H1 (cell line): ENCODE measurements around the gene TNNI2. TPM values are rescaled to one million over a fixed set of nuclear protein-coding genes. Genes with fewer than 3 reads are reported as not detected.

ENCODE experiments used
- CTCF ChIA-PET: fragments of 300-600 bp; sonication (Branson Sonifier 250); formaldehyde crosslinking; loops from one replicate; lab custom pipeline; 2021; ENCODE audit not compliant: partially characterized antibody; lab: Charles Lee
- POLR2A ChIA-PET: fragments of 300-600 bp; sonication (Branson Sonifier 250); formaldehyde crosslinking; loops from one replicate; lab custom pipeline; 2021; ENCODE audit warnings: inconsistent platforms; ENCODE audit not compliant: partially characterized antibody; lab: Charles Lee
- DNase-seq, 2 experiments: peaks; one replicate each; pipeline versions ENCODE4 v3.0.0 to v3.0.0-alpha.2; 2010 to 2022; ENCODE audit warnings: low spot score in 2 of 2, low read depth in 1 of 2, mixed read lengths in 1 of 2
- FAIRE-seq: peaks from 2 replicates; lab custom pipeline; 2011; peaks lifted over from hg19 to GRCh38; lab: Jason Lieb, UNC
- H2AFZ ChIP-seq: 2 replicates; pipeline ENCODE4 v1.8.1; 2012; ENCODE audit warnings: low read length, inconsistent platforms
- H2AK5ac ChIP-seq: 2 replicates; pipeline ENCODE4 v1.6.1; 2013; ENCODE audit warnings: low read depth, low read length
- H2BK120ac ChIP-seq: replicated peaks from 2 replicates; pipeline ENCODE3; 2013; ENCODE audit warnings: low read depth, low read length, inconsistent platforms
- H2BK12ac ChIP-seq: 2 replicates; pipeline ENCODE4 v1.6.1; 2013; ENCODE audit warnings: low read depth, low read length
- H2BK15ac ChIP-seq: 2 replicates; pipeline ENCODE4 v1.6.1; 2013; ENCODE audit warnings: low read length
- H2BK20ac ChIP-seq: 2 replicates; pipeline ENCODE4 v1.6.1; 2013; ENCODE audit warnings: low read length
- H2BK5ac ChIP-seq: 2 replicates; pipeline ENCODE4 v1.6.1; 2013; ENCODE audit warnings: low read depth, low read length
- H3K14ac ChIP-seq: 2 replicates; pipeline ENCODE4 v1.6.1; 2013; ENCODE audit warnings: inconsistent platforms; ENCODE audit not compliant: insufficient read length
- H3K18ac ChIP-seq: 2 replicates; pipeline ENCODE4 v1.6.1; 2013; ENCODE audit warnings: low read length; ENCODE audit errors: extremely low read depth
- H3K23ac ChIP-seq: 2 replicates; pipeline ENCODE4 v1.6.1; 2013; ENCODE audit warnings: inconsistent platforms; ENCODE audit not compliant: insufficient read length
- H3K23me2 ChIP-seq: 2 replicates; pipeline ENCODE4 v1.6.1; 2013; ENCODE audit warnings: low read depth, low read length
- H3K27ac ChIP-seq: 2 replicates; pipeline ENCODE4 v1.6.1; 2011; ENCODE audit warnings: low read depth, low read length, inconsistent platforms
- H3K27me3 ChIP-seq, 4 experiments: replicated peaks in 1 of 4; 1 replicate in 1 of 4; 2 replicates in 3 of 4; pipeline versions ENCODE4 v1.6.1 to v1.8.1; 2011 to 2013; ENCODE audit warnings: low read length in 3 of 4, mild to moderate bottlenecking in 3 of 4, inconsistent platforms in 2 of 4, mixed read lengths in 2 of 4, moderate library complexity in 1 of 4; ENCODE audit not compliant: control insufficient read depth in 3 of 4, insufficient read depth in 3 of 4; ENCODE audit errors: extremely low read depth in 1 of 4
- H3K36me3 ChIP-seq, 4 experiments: 2 replicates each; pipeline versions ENCODE4 v1.6.1 to v1.8.1; 2011 to 2013; ENCODE audit warnings: mild to moderate bottlenecking in 4 of 4, low read length in 3 of 4, moderate library complexity in 2 of 4, control low read depth in 1 of 4, inconsistent platforms in 1 of 4; ENCODE audit not compliant: insufficient read depth in 4 of 4, control insufficient read depth in 2 of 4
- H3K4ac ChIP-seq: replicated peaks from 2 replicates; pipeline ENCODE3; 2013; ENCODE audit warnings: low read length, low read depth, mixed read lengths, inconsistent platforms; ENCODE audit not compliant: insufficient read length
- H3K4me1 ChIP-seq, 4 experiments: replicated peaks in 1 of 4; 1 replicate in 1 of 4; 2 replicates in 3 of 4; pipeline versions ENCODE4 v1.6.1 to v1.8.1; 2011 to 2013; ENCODE audit warnings: low read length in 3 of 4, inconsistent platforms in 2 of 4, mixed read lengths in 1 of 4; ENCODE audit not compliant: insufficient read depth in 4 of 4, control insufficient read depth in 3 of 4
- H3K4me2 ChIP-seq, 2 experiments: 2 replicates each; pipeline versions ENCODE4 v1.6.1 to v1.8.1; 2011 to 2013; ENCODE audit warnings: low read depth in 2 of 2, low read length in 2 of 2, control low read depth in 1 of 2, inconsistent platforms in 1 of 2, mild to moderate bottlenecking in 1 of 2; ENCODE audit not compliant: insufficient read depth in 1 of 2
- H3K4me3 ChIP-seq, 4 experiments: fragments of 200-600, 300-600 bp in 1 of 4; sonication (generic), shearing (Covaris generic), sonication (Bioruptor Twin) in 1 of 4; 2 replicates each; pipeline versions ENCODE4 v1.5.1 to v1.8.1; 2011 to 2016; ENCODE audit warnings: low read length in 4 of 4, low read depth in 3 of 4, control low read depth in 2 of 4, inconsistent platforms in 2 of 4, mild to moderate bottlenecking in 2 of 4, mixed read lengths in 1 of 4, moderate library complexity in 1 of 4; ENCODE audit not compliant: insufficient read depth in 2 of 4; ENCODE audit errors: extremely low read depth in 1 of 4
- H3K56ac ChIP-seq: replicated peaks from 2 replicates; pipeline ENCODE3; 2013; ENCODE audit warnings: low read depth, mild to moderate bottlenecking, mixed read lengths, low read length, inconsistent platforms; ENCODE audit not compliant: insufficient read length
- H3K79me1 ChIP-seq: 2 replicates; pipeline ENCODE4 v1.6.1; 2013; ENCODE audit warnings: low read depth, low read length, control low read depth
- H3K79me2 ChIP-seq, 2 experiments: 2 replicates each; pipeline versions ENCODE4 v1.6.1 to v1.8.1; 2012 to 2013; ENCODE audit warnings: low read length in 2 of 2, mild to moderate bottlenecking in 2 of 2, inconsistent platforms in 1 of 2; ENCODE audit not compliant: insufficient read depth in 2 of 2, control insufficient read depth in 1 of 2
- H3K9ac ChIP-seq, 4 experiments: replicated peaks in 1 of 4; 1 replicate in 1 of 4; 2 replicates in 3 of 4; pipeline versions ENCODE4 v1.6.1 to v1.8.1; 2011 to 2013; ENCODE audit warnings: low read depth in 3 of 4, low read length in 3 of 4, control low read depth in 2 of 4, mild to moderate bottlenecking in 2 of 4, moderate library complexity in 2 of 4, inconsistent platforms in 1 of 4; ENCODE audit errors: extremely low read depth in 1 of 4
- H3K9me3 ChIP-seq, 2 experiments: 2 replicates each; pipeline versions ENCODE4 v1.6.1 to v1.8.1; 2012 to 2013; ENCODE audit warnings: mild to moderate bottlenecking in 2 of 2, moderate library complexity in 2 of 2, control low read depth in 1 of 2, inconsistent platforms in 1 of 2, low read depth in 1 of 2, low read length in 1 of 2, mixed read lengths in 1 of 2; ENCODE audit not compliant: insufficient read depth in 2 of 2
- H4K20me1 ChIP-seq, 2 experiments: replicated peaks in 1 of 2; 2 replicates each; pipeline versions ENCODE3 to v1.8.1; 2011 to 2013; ENCODE audit warnings: inconsistent platforms in 2 of 2, low read length in 2 of 2, mild to moderate bottlenecking in 1 of 2; ENCODE audit not compliant: insufficient read depth in 2 of 2, control insufficient read depth in 1 of 2
- H4K5ac ChIP-seq: 2 replicates; pipeline ENCODE4 v1.6.1; 2013; ENCODE audit warnings: low read length, low read depth, mixed read lengths, inconsistent platforms; ENCODE audit not compliant: insufficient read length
- H4K8ac ChIP-seq: 2 replicates; pipeline ENCODE4 v1.8.0; 2013; ENCODE audit warnings: mild to moderate bottlenecking, moderate library complexity, low read length, inconsistent platforms; ENCODE audit not compliant: insufficient read depth; ENCODE audit errors: extremely low read depth
- H4K91ac ChIP-seq: replicated peaks from 2 replicates; pipeline ENCODE3; 2013; ENCODE audit warnings: low read length, mixed read lengths, inconsistent platforms; ENCODE audit not compliant: insufficient read length
- NRF1 ChIP-seq: IDR thresholded peaks from 2 replicates; pipeline ENCODE4 v1.6.1; 2011; ENCODE audit warnings: mild to moderate bottlenecking, low read depth, low read length, improper control_type of control experiment
- RFX5 ChIP-seq: IDR thresholded peaks from 2 replicates; pipeline ENCODE4 v1.6.1; 2011; ENCODE audit warnings: low read depth, low read length, improper control_type of control experiment, borderline replicate concordance
- RNF2 ChIP-seq: fragments of 200-900, 300-1000 bp; sonication (generic); IDR thresholded peaks from 2 replicates; pipeline ENCODE4 v1.7.1; 2016; ENCODE audit warnings: borderline replicate concordance, low read depth, mild to moderate bottlenecking, antibody characterized with exemption, low read length; ENCODE audit not compliant: poor library complexity, severe bottlenecking; ENCODE audit errors: missing control alignments
- SRF ChIP-seq: IDR thresholded peaks from 2 replicates; pipeline ENCODE4 v1.6.1; 2011; ENCODE audit warnings: mild to moderate bottlenecking, low read depth, low read length, moderate library complexity
- WGBS, 2 experiments: shearing (Covaris generic) in 1 of 2; methylation state at CpG; one replicate each; pipeline versions ENCODE4 v1.1.6 to v1.1.7; 2013 to 2015; ENCODE audit warnings: low lambda C conversion rate in 2 of 2, mixed read lengths in 2 of 2, inconsistent platforms in 1 of 2, low coverage in 1 of 2, missing lambda C conversion rate in 1 of 2; ENCODE audit not compliant: insufficient replicate concordance in 2 of 2, insufficient coverage in 1 of 2, insufficient read length in 1 of 2; ENCODE audit errors: extremely low coverage in 1 of 2, missing lambda C conversion rate in 1 of 2; 5-methylcytosine and 5-hydroxymethylcytosine counted together
- polyA plus RNA-seq, 7 experiments: library from polyadenylated mRNA; depleted of rRNA in 3 of 7; stranded (reverse) in 5 of 7; unstranded in 2 of 7; fragments of >200 nt in 5 of 7; fragments of 200-250 nt in 2 of 7; gene quantifications; 1 replicate in 5 of 7; 2 replicates in 1 of 7; 4 replicates in 1 of 7; pipeline versions ENCODE4 v1.2.1 to v1.2.3, GENCODE V29; 2011 to 2013; ENCODE audit warnings: missing spikeins in 2 of 7, mixed read lengths in 2 of 7
- total RNA-seq: library from RNA; stranded (reverse); fragmentation: NEBNext Ultra II Directional; extraction: Animal tissue kit (Norgen Biotek cat#: 25700); gene quantifications from 2 replicates; pipeline ENCODE4 v1.2.1, GENCODE V29; 2021
- TF ChIP-seq, protein P1 (sequence below), 3 experiments: IDR thresholded peaks; 1 replicate in 2 of 3; 2 replicates in 1 of 3; pipeline versions ENCODE4 v1.5.1 to v1.6.1; 2011; ENCODE audit warnings: low read length in 3 of 3, mild to moderate bottlenecking in 3 of 3, inconsistent platforms in 2 of 3, low read depth in 1 of 3, moderate library complexity in 1 of 3; ENCODE audit not compliant: insufficient read depth in 1 of 3; ENCODE audit errors: control extremely low read depth in 1 of 3

The TNNI2 gene
- total and polyA plus RNA-seq, 2 of the 8 experiments (the other 6 are each of a cell fraction or from before 2014, with no cell fraction given) = not detected

GRCh38 chr11:1870326-1870696 lies 31.5 kb downstream of the TNNI2 start:
- H4K91ac ChIP-seq = no peak overlapping the region
- no peaks in the 10 kb centered on the region for H3K4me1 ChIP-seq
- no peak overlapping the region for H3K4ac ChIP-seq
- no peak overlapping the region for H4K5ac ChIP-seq
- DNase-seq (no peak), FAIRE-seq (no peak)
- H4K8ac ChIP-seq = no peak overlapping the region
- no peak overlapping the region for H3K14ac ChIP-seq
- POLR2A ChIA-PET = interaction anchor here (0.6 kb wide), 1 partner anchor 37 kb away, joined by 3 read pairs; no protein-coding TSS in a partner anchor
- H3K4me2 ChIP-seq = no peak overlapping the region
- no peak overlapping the region for H3K27ac ChIP-seq
- H2BK5ac ChIP-seq = no peak overlapping the region
- WGBS, 2 experiments = 86% methylated on average over 12 of the region's 12 CpGs; no CpG with 5 or more reads in 1 of the 2 experiments
- H3K23me2 ChIP-seq = no peaks in the 10 kb centered on the region; the same call in 1 of the 2 replicates
- H2AK5ac ChIP-seq = no peak overlapping the region
- no peak overlapping the region for H2AFZ ChIP-seq
- no peaks in the 10 kb centered on the region for H3K79me1 ChIP-seq
- peak overlapping the region; percentile 61; the same call in 1 of the 2 replicates for H2BK15ac ChIP-seq
- H3K79me2 ChIP-seq = no peaks in the 10 kb centered on the region
- no peaks in the 10 kb centered on the region for H4K20me1 ChIP-seq
- no peak overlapping the region for H3K18ac ChIP-seq
- no peak overlapping the region for H3K9ac ChIP-seq
- H2BK20ac ChIP-seq = no peak overlapping the region
- no peaks in the 10 kb centered on the region for H3K36me3 ChIP-seq
- H3K4me3 ChIP-seq = no peak overlapping the region
- no peak overlapping the region for H2BK120ac ChIP-seq
- H3K23ac ChIP-seq = no peak overlapping the region
- no peak overlapping the region for H2BK12ac ChIP-seq
- no peak overlapping the region for H3K56ac ChIP-seq
- no peaks in the 10 kb centered on the region for H3K9me3 ChIP-seq
- CTCF ChIA-PET = interaction anchor here (0.8 to 3.3 kb wide), 16 partner anchors 12 to 434 kb away, joined by 3 to 25 read pairs (median 4); partner anchors contain the start of gene TNNI2
- TF ChIP-seq NRF1 (no peak), RNF2 (no peak), RFX5 (no peak), SRF (no peak)
- TF ChIP-seq, protein P1, sequence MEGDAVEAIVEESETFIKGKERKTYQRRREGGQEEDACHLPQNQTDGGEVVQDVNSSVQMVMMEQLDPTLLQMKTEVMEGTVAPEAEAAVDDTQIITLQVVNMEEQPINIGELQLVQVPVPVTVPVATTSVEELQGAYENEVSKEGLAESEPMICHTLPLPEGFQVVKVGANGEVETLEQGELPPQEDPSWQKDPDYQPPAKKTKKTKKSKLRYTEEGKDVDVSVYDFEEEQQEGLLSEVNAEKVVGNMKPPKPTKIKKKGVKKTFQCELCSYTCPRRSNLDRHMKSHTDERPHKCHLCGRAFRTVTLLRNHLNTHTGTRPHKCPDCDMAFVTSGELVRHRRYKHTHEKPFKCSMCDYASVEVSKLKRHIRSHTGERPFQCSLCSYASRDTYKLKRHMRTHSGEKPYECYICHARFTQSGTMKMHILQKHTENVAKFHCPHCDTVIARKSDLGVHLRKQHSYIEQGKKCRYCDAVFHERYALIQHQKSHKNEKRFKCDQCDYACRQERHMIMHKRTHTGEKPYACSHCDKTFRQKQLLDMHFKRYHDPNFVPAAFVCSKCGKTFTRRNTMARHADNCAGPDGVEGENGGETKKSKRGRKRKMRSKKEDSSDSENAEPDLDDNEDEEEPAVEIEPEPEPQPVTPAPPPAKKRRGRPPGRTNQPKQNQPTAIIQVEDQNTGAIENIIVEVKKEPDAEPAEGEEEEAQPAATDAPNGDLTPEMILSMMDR (IDR thresholded peaks at IDR 0.05; ENCODE audit: control extremely low read depth in 1 of 3, insufficient read depth in 1 of 3, low read depth in 1 of 3, low read length in 3 of 3) = no peak
- TF ChIP-seq, all 59 proteins: peak for 0
- H3K27me3 ChIP-seq = peaks cover 0 to 3% (median 0%) of the 10 kb centered on the region in 4 experiments; a peak in 1 of 7 replicates
